Neural crest cell (in vitro differentiated cells): ENCODE measurements around the gene XCL2. TPM values are rescaled to one million over a fixed set of nuclear protein-coding genes. Genes with fewer than 3 reads are reported as not detected.

Source experiments
- DNase-seq: peaks from one replicate; pipeline ENCODE4 v3.0.0; 2021; ENCODE audit warnings: low read depth, mixed read lengths, low spot score
- H3K27ac Mint-ChIP-seq: one replicate; pipeline ENCODE4 v1.8.0; 2021; ENCODE audit warnings: mild to moderate bottlenecking, mixed read lengths; ENCODE audit not compliant: unreplicated experiment
- H3K27me3 Mint-ChIP-seq: 2 replicates; pipeline ENCODE4 v1.8.0; 2021; ENCODE audit warnings: low read depth, mild to moderate bottlenecking, mixed read lengths
- H3K36me3 Mint-ChIP-seq: 2 replicates; pipeline ENCODE4 v1.8.0; 2021; ENCODE audit warnings: low read depth, mild to moderate bottlenecking, mixed read lengths
- H3K4me1 Mint-ChIP-seq: 2 replicates; pipeline ENCODE4 v1.8.0; 2021; ENCODE audit warnings: mixed read lengths
- H3K4me3 Mint-ChIP-seq: one replicate; pipeline ENCODE4 v1.8.0; 2021; ENCODE audit warnings: mild to moderate bottlenecking, mixed read lengths
- H3K9me3 Mint-ChIP-seq: 2 replicates; pipeline ENCODE4 v1.8.0; 2021; ENCODE audit warnings: mixed read lengths
- total RNA-seq: library from RNA; stranded (reverse); gene quantifications from 2 replicates; pipeline ENCODE4 v1.2.1, GENCODE V29; 2021
- TF ChIP-seq, protein P1 (sequence below): fragments of 200-600 bp; sonication (generic); conservative IDR thresholded peaks from 2 replicates; pipeline ENCODE4 v1.5.0; 2021; ENCODE audit warnings: antibody characterized with exemption, mild to moderate bottlenecking

XCL2 gene
- total RNA-seq, 1 donor from 2014 or later, result not detected

DNA sequence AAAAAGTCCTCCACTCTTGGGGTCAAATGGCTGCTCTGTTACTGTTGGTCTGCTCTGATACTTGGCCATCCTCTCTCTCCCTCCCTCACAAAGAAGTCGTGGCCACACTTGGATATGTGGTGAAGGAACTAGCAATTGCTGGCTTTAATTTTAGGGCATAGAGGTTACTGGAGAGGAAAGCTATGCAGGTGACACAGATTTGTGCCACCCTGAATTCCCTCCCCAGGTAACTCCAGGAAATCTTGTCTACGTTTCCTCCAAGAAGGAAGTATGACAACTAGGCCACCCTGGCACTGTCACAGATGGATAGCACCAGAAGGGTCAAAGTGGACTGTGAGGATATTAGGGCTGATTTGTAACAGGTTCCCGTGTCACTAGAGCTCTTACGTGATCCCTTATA, 36.0 kb downstream of the XCL2 start:
- no peak for DNase-seq
- Mint-ChIP-seq H3K4me1 (no peaks in the 10 kb centered on the region), H3K9me3 (peaks cover 5% of the 10 kb centered on the region), H3K36me3 (no peaks in the 10 kb centered on the region), H3K27ac (no peak overlapping the region), H3K4me3 (no peak overlapping the region), H3K27me3 (no peaks in the 10 kb centered on the region)
- TF ChIP-seq, protein P1, sequence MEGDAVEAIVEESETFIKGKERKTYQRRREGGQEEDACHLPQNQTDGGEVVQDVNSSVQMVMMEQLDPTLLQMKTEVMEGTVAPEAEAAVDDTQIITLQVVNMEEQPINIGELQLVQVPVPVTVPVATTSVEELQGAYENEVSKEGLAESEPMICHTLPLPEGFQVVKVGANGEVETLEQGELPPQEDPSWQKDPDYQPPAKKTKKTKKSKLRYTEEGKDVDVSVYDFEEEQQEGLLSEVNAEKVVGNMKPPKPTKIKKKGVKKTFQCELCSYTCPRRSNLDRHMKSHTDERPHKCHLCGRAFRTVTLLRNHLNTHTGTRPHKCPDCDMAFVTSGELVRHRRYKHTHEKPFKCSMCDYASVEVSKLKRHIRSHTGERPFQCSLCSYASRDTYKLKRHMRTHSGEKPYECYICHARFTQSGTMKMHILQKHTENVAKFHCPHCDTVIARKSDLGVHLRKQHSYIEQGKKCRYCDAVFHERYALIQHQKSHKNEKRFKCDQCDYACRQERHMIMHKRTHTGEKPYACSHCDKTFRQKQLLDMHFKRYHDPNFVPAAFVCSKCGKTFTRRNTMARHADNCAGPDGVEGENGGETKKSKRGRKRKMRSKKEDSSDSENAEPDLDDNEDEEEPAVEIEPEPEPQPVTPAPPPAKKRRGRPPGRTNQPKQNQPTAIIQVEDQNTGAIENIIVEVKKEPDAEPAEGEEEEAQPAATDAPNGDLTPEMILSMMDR, result no peak

DNA sequence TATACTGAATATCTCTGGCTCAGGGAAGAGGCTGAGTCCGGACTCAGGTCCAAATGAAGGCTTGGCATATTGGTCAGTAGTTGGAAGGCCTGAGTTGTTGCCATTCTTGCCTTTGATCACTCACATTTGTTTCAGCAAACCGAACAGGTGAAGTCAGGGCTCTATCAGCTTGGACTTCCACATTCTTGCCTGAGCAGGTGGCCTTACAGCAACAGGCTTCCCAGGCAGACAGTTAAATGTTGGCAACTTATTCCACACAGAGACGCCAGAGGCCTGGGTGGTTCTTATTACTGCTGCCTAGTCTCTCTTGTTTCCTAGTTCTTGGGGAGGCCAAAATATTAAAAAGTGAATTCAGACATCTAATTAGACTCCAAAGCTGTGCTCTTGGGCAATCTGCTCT, 36.6 kb downstream of the XCL2 start:
- Mint-ChIP-seq H3K4me3 (no peak overlapping the region), H3K36me3 (no peaks in the 10 kb centered on the region), H3K27me3 (no peaks in the 10 kb centered on the region), H3K9me3 (peaks cover 5% of the 10 kb centered on the region), H3K4me1 (no peaks in the 10 kb centered on the region), H3K27ac (no peak overlapping the region)
- no peak for DNase-seq
- TF ChIP-seq, protein P1, result no peak

DNA sequence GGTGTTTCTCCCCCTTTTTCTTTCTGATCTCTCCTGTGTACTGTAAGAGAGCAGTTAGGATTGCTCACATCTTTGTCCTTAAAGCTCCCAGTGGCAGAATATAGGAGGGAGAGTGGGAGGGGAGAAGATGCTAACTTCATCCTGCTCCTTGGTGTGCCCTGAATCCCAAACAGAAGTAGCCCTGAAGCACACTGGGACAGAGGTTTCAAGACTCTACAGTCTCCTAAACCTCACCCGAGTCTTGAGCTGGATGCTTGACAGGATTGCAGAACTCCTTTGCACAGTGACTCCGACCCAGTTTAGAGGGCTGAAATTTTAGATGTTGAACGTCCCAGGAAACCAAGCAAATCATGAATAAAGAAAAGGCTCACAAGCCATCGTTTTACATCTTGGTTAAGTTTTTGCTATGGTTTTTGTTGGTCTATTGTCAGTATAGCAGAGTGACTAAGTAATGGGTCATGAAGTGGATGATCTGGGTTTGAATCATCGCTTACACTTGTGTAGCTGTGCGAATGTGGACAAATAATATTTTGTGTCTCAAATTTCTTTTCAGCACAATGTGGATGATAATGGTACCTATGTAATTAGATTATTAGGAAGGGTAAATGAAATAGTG, 37.5 kb downstream of the XCL2 start:
- H3K4me3 Mint-ChIP-seq, result no peak overlapping the region
- no peaks in the 10 kb centered on the region for H3K27me3 Mint-ChIP-seq
- peaks cover 5% of the 10 kb centered on the region for H3K9me3 Mint-ChIP-seq
- no peak overlapping the region for H3K27ac Mint-ChIP-seq
- no peaks in the 10 kb centered on the region for H3K4me1 Mint-ChIP-seq
- H3K36me3 Mint-ChIP-seq, result no peaks in the 10 kb centered on the region
- DNase-seq, result no peak
- TF ChIP-seq, protein P1, result no peak

DNA sequence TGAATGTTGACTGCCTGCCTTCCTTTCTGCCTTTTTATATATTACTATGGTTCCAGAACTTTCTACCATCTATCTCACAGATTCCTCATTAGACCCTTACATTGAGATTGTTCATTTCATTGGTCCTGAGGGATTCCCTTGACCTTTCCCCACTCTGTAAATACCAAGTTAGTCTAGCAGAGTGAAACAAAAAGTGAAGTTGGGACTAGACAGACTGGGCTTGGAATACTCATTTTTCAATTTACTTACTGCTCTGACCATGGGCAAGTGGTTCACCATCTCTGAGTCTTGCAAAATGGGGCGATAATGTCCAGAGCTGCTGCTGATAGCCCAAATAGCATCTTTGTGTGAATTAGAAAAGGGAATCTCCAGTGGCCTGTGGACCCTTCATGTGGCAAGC, 38.8 kb downstream of the XCL2 start:
- TF ChIP-seq, protein P1, result no peak
- Mint-ChIP-seq H3K36me3 (no peaks in the 10 kb centered on the region), H3K4me3 (no peak overlapping the region), H3K4me1 (no peaks in the 10 kb centered on the region), H3K27me3 (no peaks in the 10 kb centered on the region), H3K9me3 (peaks cover 5% of the 10 kb centered on the region), H3K27ac (no peak overlapping the region)
- no peak for DNase-seq

DNA sequence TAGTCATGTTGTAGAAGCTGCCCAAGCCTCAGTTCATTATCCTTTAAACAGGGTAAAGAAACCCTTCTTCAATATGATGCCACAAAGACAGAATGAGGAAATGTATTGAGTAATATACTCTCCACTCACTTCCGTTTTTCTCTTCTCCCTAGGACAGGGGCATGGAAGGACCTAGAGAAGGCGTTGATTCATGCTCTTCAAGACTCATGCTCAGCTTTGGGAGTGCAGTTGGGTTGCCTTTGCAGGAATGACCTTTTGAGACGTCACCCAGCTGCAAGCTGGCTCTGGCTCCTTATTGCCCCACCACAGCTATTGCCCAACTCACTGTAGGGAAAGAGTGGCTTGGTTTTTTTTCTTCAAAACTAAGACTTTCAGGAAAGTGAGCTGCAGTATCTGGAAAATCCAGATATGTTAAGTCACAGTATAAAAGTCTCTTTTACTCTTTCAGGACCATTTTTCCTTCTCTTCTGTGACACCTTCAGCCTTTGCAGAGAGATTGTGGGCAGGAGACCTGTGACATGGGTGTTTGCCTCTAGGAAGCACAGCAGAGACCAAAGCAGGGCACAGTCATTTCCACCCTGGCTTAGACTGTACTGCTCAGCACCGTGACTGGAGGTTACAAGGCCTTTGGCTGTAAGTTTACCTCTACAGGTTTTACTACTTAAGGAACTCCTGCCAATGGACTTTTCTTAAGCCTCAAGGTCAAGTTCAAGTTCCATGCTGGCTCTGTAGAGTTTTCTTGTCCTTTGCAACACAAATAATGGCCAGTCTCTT, 39.5 kb downstream of the XCL2 start:
- Mint-ChIP-seq H3K4me3 (no peak overlapping the region), H3K9me3 (peaks cover 5% of the 10 kb centered on the region), H3K27ac (no peak overlapping the region), H3K4me1 (peaks cover 2% of the 10 kb centered on the region), H3K27me3 (no peaks in the 10 kb centered on the region), H3K36me3 (no peaks in the 10 kb centered on the region)
- TF ChIP-seq, protein P1, result no peak
- DNase-seq, result no peak
